Left lung (tissue), 14 donors: Measurements from ENCODE around the gene DLEU7. TPM values are rescaled to one million over a fixed set of nuclear protein-coding genes. Genes with fewer than 3 reads are reported as not detected.

Experiments
- ATAC-seq: fragments of 200-7000 bp; cut with Tn5 transposase; one replicate; pipeline ENCODE4 v1.9.1; 2020; ENCODE audit warnings: moderate library complexity
- DNase-seq, 4 donors: peaks; one replicate each; pipeline ENCODE4 v3.0.0-alpha.2; 2013 to 2020
- H3K27ac ChIP-seq, 2 donors: fragments of 200-600 bp; sonication (generic) in 1 of 2; one replicate each; pipeline versions ENCODE4 v1.5.0 to v1.8.0; 2020 to 2021
- H3K27me3 ChIP-seq, 2 donors: fragments of 200-600 bp; sonication (generic) in 1 of 2; one replicate each; pipeline versions ENCODE4 v1.5.0 to v1.8.0; 2020 to 2021
- H3K36me3 ChIP-seq, 2 donors: fragments of 200-600 bp; sonication (generic) in 1 of 2; one replicate each; pipeline versions ENCODE4 v1.5.0 to v1.8.0; 2020 to 2021
- H3K4me1 ChIP-seq, 2 donors: fragments of 200-600 bp; one replicate each; pipeline ENCODE4 v1.8.0; 2021
- H3K4me3 ChIP-seq, 2 donors: fragments of 200-600 bp; sonication (generic) in 1 of 2; one replicate each; pipeline versions ENCODE4 v1.5.0 to v1.8.0; 2020 to 2021; ENCODE audit warnings: mild to moderate bottlenecking in 1 of 2
- H3K9me3 ChIP-seq, 2 donors: fragments of 200-600 bp; sonication (generic) in 1 of 2; one replicate each; pipeline versions ENCODE4 v1.5.0 to v1.8.0; 2020 to 2021
- CTCF ChIP-seq, 2 donors: fragments of 200-600 bp; sonication (generic) in 1 of 2; IDR thresholded peaks; one replicate each; pipeline versions ENCODE4 v1.5.0 to v1.8.0; 2021; ENCODE audit warnings: antibody characterized with exemption in 2 of 2
- intact Hi-C, 2 donors: fragments of 100-400 bp; cut with DNase I; formaldehyde crosslinking; loops; one replicate each; pipeline versions ENCODE4 v1.11.2 to v1.14.2; 2022
- long read RNA-seq, 12 donors: library from polyadenylated mRNA in 2 of 12; unstranded in 2 of 12; transcript quantifications; one replicate each; pipeline ENCODE4 v2.0.0 and lab custom pipeline, GENCODE V29; 2019 to 2026
- polyA plus RNA-seq, 6 donors: library from polyadenylated mRNA; unstranded; fragments of 120-200 nt; gene quantifications; one replicate each; pipeline ENCODE4 v1.2.1, GENCODE V29; 2013; ENCODE audit not compliant: insufficient read length in 6 of 6
- total RNA-seq, 2 donors: library from RNA; stranded (reverse); fragmentation: NEBNext Ultra II Directional; extraction: Animal tissue kit (Norgen Biotek cat#: 25700); gene quantifications; one replicate each; pipeline ENCODE4 v1.2.1, GENCODE V29; 2021
- donor health status: DM: no; HTN: yes; CAD: no.
- donor health status: DM: no; HTN: no; CAD: no.

Gene DLEU7
- 1 to 10 TPM in 1 of 2 donors, under 1 TPM in 1; 0.23 to 1.9 TPM for total RNA-seq
- under 1 TPM; 0.29 to 0.54 (median 0.39) TPM for polyA plus RNA-seq
- long read RNA-seq, donor 1 = 0 reads
- long read RNA-seq, donor 2 = 0 reads
- long read RNA-seq, donor 3 = 0 reads
- long read RNA-seq, donor 4, partial matches to known transcripts = 0 of 2 reads
- long read RNA-seq, donor 4, other reads (novel, unspliced or antisense) = 2 of 2 reads
- long read RNA-seq, donor 5 = 0 reads
- long read RNA-seq, donor 6 = 0 reads
- long read RNA-seq, donor 7 = 0 reads
- long read RNA-seq, donor 8 = 0 reads
- long read RNA-seq, donor 9 = 0 reads
- long read RNA-seq, donor 10, partial matches to known transcripts = 0 of 2 reads
- long read RNA-seq, donor 10, other reads (novel, unspliced or antisense) = 2 of 2 reads
- long read RNA-seq, donor 11, transcript DLEU7-203 (2 exons, 1,122 nt) = major isoform, 7 of 7 reads
- long read RNA-seq, donor 11, partial matches to known transcripts = 0 of 7 reads
- long read RNA-seq, donor 11, other reads (novel, unspliced or antisense) = 0 of 7 reads
- long read RNA-seq, donor 12 = 0 reads

GRCh38 chr13:50843257-50844083 is at the start of gene DLEU7:
Gene DLEU7 (minus strand): TSS chr13:50843692. CDS start chr13:50843646, 46 bp downstream.
- peak within 1 kb of the TSS in 1 of 2 donors; percentile 24 for H3K4me3 ChIP-seq
- intact Hi-C loops = no loop called here
- H3K9me3 ChIP-seq = no peaks in the 10 kb centered on the region
- peak in 2 of 4 donors; percentile 17 to 78 for DNase-seq
- TF ChIP-seq CTCF (IDR thresholded peaks at IDR 0.05) = no peak
- H3K36me3 ChIP-seq = no peaks in the 10 kb centered on the region
- H3K27me3 ChIP-seq = peaks cover 16 to 22% of the 10 kb centered on the region in 2 donors
- peaks cover 8 to 13% of the 10 kb centered on the region in 2 donors for H3K4me1 ChIP-seq
- ATAC-seq = peak; percentile 27
- no peak within 1 kb of the TSS for H3K27ac ChIP-seq

GRCh38 chr13:50892210-50892944 is 48.9 kb upstream of the DLEU7 start:
- intact Hi-C loops = no loop called here
- H3K36me3 ChIP-seq = no peaks in the 10 kb centered on the region
- peak overlapping the region in 1 of 2 donors; percentile 66 for H3K27ac ChIP-seq
- DNase-seq (no peak), ATAC-seq (no peak)
- H3K4me3 ChIP-seq = no peak overlapping the region
- H3K4me1 ChIP-seq = peaks cover 0 to 25% of the 10 kb centered on the region in 2 donors
- TF ChIP-seq CTCF (IDR thresholded peaks at IDR 0.05) = no peak
- H3K9me3 ChIP-seq = no peaks in the 10 kb centered on the region
- H3K27me3 ChIP-seq = no peaks in the 10 kb centered on the region

- peaks cover 0 to 25% of the 10 kb centered on the region in 2 donors for H3K4me1 ChIP-seq
- H3K36me3 ChIP-seq = no peaks in the 10 kb centered on the region
- H3K9me3 ChIP-seq = no peaks in the 10 kb centered on the region
- no peak for ATAC-seq
- intact Hi-C loops = no loop called here
- no peak for TF ChIP-seq CTCF (IDR thresholded peaks at IDR 0.05)
- no peak overlapping the region for H3K27ac ChIP-seq
- no peak overlapping the region for H3K4me3 ChIP-seq
- DNase-seq = no peak
- H3K27me3 ChIP-seq = no peaks in the 10 kb centered on the region
Measured at GRCh38 chr13:50891206-50891605, 47.7 kb upstream of the DLEU7 start.

- intact Hi-C loops = no loop called here
- ATAC-seq = no peak
Measured at GRCh38 chr13:50889317-50889716, 45.8 kb upstream of the DLEU7 start.

More at GRCh38 chr13:50889317-50889716, 45.8 kb upstream of the DLEU7 start:
- Histone ChIP-seq H3K27ac (no peak overlapping the region), H3K4me3 (no peak overlapping the region), H3K27me3 (no peaks in the 10 kb centered on the region), H3K4me1 (peaks cover 0 to 25% of the 10 kb centered on the region in 2 donors), H3K36me3 (no peaks in the 10 kb centered on the region), H3K9me3 (no peaks in the 10 kb centered on the region)
- DNase-seq = no peak
- no peak for TF ChIP-seq CTCF (IDR thresholded peaks at IDR 0.05)
